ENCODE results near the gene KIDINS220. TPM values are rescaled to one million over a fixed set of nuclear protein-coding genes. Genes with fewer than 3 reads are reported as not detected.

KIDINS220 gene
- total and polyA plus RNA-seq, 2 of the 13 experiments (the other 11 are each of a cell fraction or from before 2014, with no cell fraction given) = 25.2 to 32.3 TPM

GRCh38 chr2:8685697-8686358 lies 151.6 kb downstream of the KIDINS220 start (continued):
- TF ChIP-seq ZGPAT (CRISPR knock-in tag; IDR thresholded peaks at IDR 0.05) = no peak
- TF ChIP-seq AHR (CRISPR knock-in tag; IDR thresholded peaks at IDR 0.05) = no peak
- peak; percentile 49; the same call in 1 of the 2 replicates for TF ChIP-seq FOXC1 (CRISPR knock-in tag; IDR thresholded peaks at IDR 0.05; ENCODE audit: borderline replicate concordance)
- no peak for TF ChIP-seq ERF (CRISPR knock-in tag; IDR thresholded peaks at IDR 0.05)
- 0 out of 2 replicates have a peak, but pooled peaks have one; percentile 42 for TF ChIP-seq ETV6 (CRISPR knock-in tag; conservative IDR thresholded peaks at IDR 0.05)
- TF ChIP-seq, protein P1, sequence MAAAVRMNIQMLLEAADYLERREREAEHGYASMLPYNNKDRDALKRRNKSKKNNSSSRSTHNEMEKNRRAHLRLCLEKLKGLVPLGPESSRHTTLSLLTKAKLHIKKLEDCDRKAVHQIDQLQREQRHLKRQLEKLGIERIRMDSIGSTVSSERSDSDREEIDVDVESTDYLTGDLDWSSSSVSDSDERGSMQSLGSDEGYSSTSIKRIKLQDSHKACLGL (CRISPR knock-in tag; IDR thresholded peaks at IDR 0.05) = peak; percentile 24; the same call in 1 of the 2 replicates
- peak; percentile 59; the same call in 1 of the 2 replicates for TF ChIP-seq KDM2A (CRISPR knock-in tag; IDR thresholded peaks at IDR 0.05; ENCODE audit: borderline replicate concordance, low read depth)
- TF ChIP-seq MYPOP (CRISPR knock-in tag; IDR thresholded peaks at IDR 0.05) = peak; percentile 90
- no peak for TF ChIP-seq ZFAT (CRISPR knock-in tag; conservative IDR thresholded peaks at IDR 0.05)
- no peak for TF ChIP-seq SYNCRIP (IDR thresholded peaks at IDR 0.05; ENCODE audit: insufficient read depth, low read depth, low read length)
- TF ChIP-seq ZNF343 (CRISPR knock-in tag; IDR thresholded peaks at IDR 0.05) = no peak
- TF ChIP-seq ZNF136 (CRISPR knock-in tag; IDR thresholded peaks at IDR 0.05; ENCODE audit: low read depth) = no peak
- TF ChIP-seq SOX6 (IDR thresholded peaks at IDR 0.05) = no peak
- peak; percentile 41; the same call in 1 of the 2 replicates for TF ChIP-seq SOX6 (CRISPR knock-in tag; IDR thresholded peaks at IDR 0.05)
- TF ChIP-seq TFDP2 (CRISPR knock-in tag; IDR thresholded peaks at IDR 0.05) = peak; percentile 72
- peak; percentile 54; the same call in 1 of the 2 replicates for TF ChIP-seq SALL1 (CRISPR knock-in tag; IDR thresholded peaks at IDR 0.05)
- no peak for TF ChIP-seq YEATS2 (CRISPR knock-in tag; IDR thresholded peaks at IDR 0.05; ENCODE audit: borderline replicate concordance)
- TF ChIP-seq SAP130 (CRISPR knock-in tag; IDR thresholded peaks at IDR 0.05; ENCODE audit: low read depth) = peak; percentile 37; the same call in 1 of the 2 replicates
- TF ChIP-seq IRX3 (CRISPR knock-in tag; IDR thresholded peaks at IDR 0.05; ENCODE audit: borderline replicate concordance, low read depth) = peak; percentile 79; the same call in 1 of the 2 replicates
- no peak for TF ChIP-seq TCF12 (IDR thresholded peaks at IDR 0.05)
- peak; percentile 75 for TF ChIP-seq TCF12 (CRISPR knock-in tag; IDR thresholded peaks at IDR 0.05)
- no peak for TF ChIP-seq KAT8 (CRISPR knock-in tag; IDR thresholded peaks at IDR 0.05)
- TF ChIP-seq FOXK2 (IDR thresholded peaks at IDR 0.05) = no peak
- no peak for TF ChIP-seq XBP1 (CRISPR knock-in tag; IDR thresholded peaks at IDR 0.05)
- TF ChIP-seq MTF1 (CRISPR knock-in tag; IDR thresholded peaks at IDR 0.05) = no peak
- no peak for TF ChIP-seq SUZ12 (IDR thresholded peaks at IDR 0.05; ENCODE audit: low read depth, low read length)
- peak; percentile 35 for TF ChIP-seq ZFP36 (IDR thresholded peaks at IDR 0.05; ENCODE audit: borderline replicate concordance, low read depth, low read length, partially characterized antibody)

All from HepG2 (cell line).